Muscle layer of colon (tissue), 2 donors: Measurements from ENCODE around the gene C19orf12.

Source experiments
- H3K27ac ChIP-seq: one replicate; pipeline ENCODE4 v1.7.0; 2013; ENCODE audit warnings: low read depth, mild to moderate bottlenecking, low read length, moderate library complexity
- H3K27me3 ChIP-seq, 2 donors: one replicate each; pipeline ENCODE4 v1.7.0; 2013; ENCODE audit warnings: low read length in 2 of 2, mild to moderate bottlenecking in 2 of 2; ENCODE audit not compliant: insufficient read depth in 2 of 2, control insufficient read depth in 1 of 2
- H3K36me3 ChIP-seq: one replicate; pipeline ENCODE4 v1.7.0; 2013; ENCODE audit warnings: mild to moderate bottlenecking, low read length; ENCODE audit not compliant: insufficient read depth
- H3K4me1 ChIP-seq: one replicate; pipeline ENCODE4 v1.7.0; 2013; ENCODE audit warnings: mild to moderate bottlenecking, low read length; ENCODE audit not compliant: insufficient read depth
- H3K4me3 ChIP-seq, 2 donors: one replicate each; pipeline ENCODE4 v1.7.0; 2013; ENCODE audit warnings: low read length in 2 of 2, low read depth in 1 of 2, mild to moderate bottlenecking in 1 of 2, moderate library complexity in 1 of 2
- H3K9ac ChIP-seq: one replicate; pipeline ENCODE4 v1.7.0; 2013; ENCODE audit warnings: low read length
- H3K9me3 ChIP-seq: one replicate; pipeline ENCODE4 v1.7.0; 2013; ENCODE audit warnings: mild to moderate bottlenecking, low read length
- donor health status: abdominal sarcoma.
- donor health status: Adenocarcinoma of cecum.

The C19orf12 gene

DNA sequence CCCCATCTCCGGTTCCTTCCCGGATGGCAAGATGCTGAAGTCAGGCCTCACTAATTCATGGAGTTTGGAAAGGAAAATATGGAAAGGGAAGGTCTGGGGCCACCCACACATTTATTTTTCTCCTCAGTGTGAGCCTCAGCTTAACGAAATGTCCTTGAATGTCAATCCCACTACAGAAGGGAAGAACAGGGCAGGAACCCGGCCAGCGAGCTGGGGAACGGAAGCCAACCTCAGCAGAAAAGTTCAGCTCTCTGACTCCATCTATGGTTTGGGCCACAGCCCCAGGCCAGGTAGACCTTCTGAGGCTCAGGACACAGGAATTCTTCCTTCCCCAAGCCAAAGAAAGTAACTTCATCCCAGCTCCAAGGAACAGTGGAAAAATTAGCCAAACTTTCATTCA, 8.4 kb downstream of the C19orf12 start:
- H3K4me3 ChIP-seq: no peak overlapping the region
- no peaks in the 10 kb centered on the region for H3K4me1 ChIP-seq
- no peak overlapping the region for H3K9ac ChIP-seq
- H3K36me3 ChIP-seq: peaks cover 40% of the 10 kb centered on the region
- no peaks in the 10 kb centered on the region for H3K9me3 ChIP-seq
- no peaks in the 10 kb centered on the region for H3K27me3 ChIP-seq
- H3K27ac ChIP-seq: no peak overlapping the region

DNA sequence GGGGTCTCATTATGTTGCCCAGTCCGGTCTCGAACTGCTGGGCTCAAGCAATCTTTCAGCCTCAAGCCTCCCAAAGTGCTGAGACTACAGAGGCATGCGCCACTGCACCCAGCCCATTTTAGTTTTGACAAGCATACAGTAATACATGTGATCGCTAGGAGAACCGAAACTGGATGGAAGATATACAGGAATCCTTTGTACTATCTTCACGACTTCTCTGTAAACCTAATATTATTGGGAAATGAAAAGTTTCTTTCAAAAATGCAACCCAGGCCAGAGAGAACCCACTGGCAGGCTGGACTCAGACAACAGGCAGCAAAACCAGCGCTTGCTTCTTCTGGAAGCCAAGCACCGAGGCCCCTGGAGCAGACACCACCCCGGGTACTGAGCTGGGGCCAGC, 9.4 kb downstream of the C19orf12 start:
- Histone ChIP-seq H3K9ac (no peak overlapping the region), H3K36me3 (peaks cover 43% of the 10 kb centered on the region), H3K4me1 (no peaks in the 10 kb centered on the region), H3K4me3 (no peak overlapping the region), H3K9me3 (no peaks in the 10 kb centered on the region), H3K27me3 (no peaks in the 10 kb centered on the region), H3K27ac (no peak overlapping the region)

DNA sequence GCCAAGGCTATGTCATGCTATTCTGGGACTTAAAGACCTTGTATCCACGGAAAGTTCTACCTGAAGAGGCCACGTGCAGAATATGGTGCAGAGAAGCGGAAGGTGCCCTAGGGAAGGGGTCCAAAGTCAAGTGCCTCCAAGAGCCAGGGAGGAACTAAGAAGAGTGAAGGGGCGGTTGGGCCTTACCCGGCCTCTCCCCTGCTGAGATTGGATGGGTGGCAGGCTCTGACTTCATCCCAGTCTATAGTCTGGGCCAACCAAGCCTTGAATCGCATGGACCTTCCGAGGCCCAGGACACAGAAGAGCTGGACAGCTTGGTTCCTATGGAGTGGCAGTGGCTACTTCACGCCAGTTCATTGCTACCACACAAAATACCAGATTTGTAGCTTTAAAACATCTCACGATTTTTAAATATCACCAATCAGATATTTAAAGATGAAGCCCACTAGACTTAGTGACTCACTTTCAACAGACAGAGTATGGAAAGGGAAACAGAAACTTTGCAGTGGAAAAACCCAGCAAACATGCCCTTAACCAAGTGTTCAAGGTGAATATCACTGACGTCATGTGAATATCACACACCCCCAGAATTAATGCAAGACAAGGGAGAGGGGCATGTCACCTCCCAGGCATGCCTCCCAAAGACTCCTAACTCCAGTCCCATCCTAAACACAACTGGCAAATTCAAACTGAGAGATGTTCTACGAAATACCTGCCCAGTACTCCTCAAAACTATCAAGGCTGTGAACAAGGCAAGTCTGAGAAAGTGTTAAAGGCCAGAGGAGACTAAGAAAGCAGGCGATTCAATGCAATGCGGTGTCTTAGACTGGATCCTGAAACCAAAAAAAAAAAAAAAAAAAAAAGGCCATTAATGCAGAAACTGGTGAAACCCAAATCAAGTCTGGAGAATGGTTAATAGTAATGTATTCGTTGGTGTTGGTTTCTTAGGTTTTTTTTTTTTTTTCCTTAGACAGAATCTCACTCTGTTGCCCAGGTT, 10.2 kb downstream of the C19orf12 start:
- Histone ChIP-seq H3K36me3 (peaks cover 43% of the 10 kb centered on the region), H3K27me3 (no peaks in the 10 kb centered on the region), H3K9ac (no peak overlapping the region), H3K4me3 (no peak overlapping the region), H3K4me1 (no peaks in the 10 kb centered on the region), H3K27ac (no peak overlapping the region), H3K9me3 (no peaks in the 10 kb centered on the region)

DNA sequence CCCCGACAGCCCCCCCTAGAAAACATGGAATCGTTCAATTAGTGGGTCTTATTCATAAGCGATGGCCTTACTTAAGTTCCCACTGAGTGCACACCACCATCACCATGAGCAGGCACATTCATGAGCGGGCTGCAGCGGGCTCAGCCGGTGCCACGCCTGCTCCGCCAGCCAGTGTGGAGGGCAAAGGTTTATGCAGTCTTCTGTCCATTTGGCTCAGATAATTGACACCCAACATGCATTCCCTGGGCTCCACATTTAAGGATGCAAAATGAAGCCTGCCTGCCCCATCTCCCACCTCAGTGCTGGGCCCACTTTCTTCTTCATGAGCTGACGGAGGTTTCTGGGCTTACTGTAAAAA, 12.1 kb downstream of the C19orf12 start:
- H3K9me3 ChIP-seq: no peaks in the 10 kb centered on the region
- no peak overlapping the region for H3K4me3 ChIP-seq
- no peaks in the 10 kb centered on the region for H3K27me3 ChIP-seq
- no peaks in the 10 kb centered on the region for H3K4me1 ChIP-seq
- peaks cover 34% of the 10 kb centered on the region for H3K36me3 ChIP-seq
- H3K9ac ChIP-seq: no peak overlapping the region
- H3K27ac ChIP-seq: no peak overlapping the region

DNA sequence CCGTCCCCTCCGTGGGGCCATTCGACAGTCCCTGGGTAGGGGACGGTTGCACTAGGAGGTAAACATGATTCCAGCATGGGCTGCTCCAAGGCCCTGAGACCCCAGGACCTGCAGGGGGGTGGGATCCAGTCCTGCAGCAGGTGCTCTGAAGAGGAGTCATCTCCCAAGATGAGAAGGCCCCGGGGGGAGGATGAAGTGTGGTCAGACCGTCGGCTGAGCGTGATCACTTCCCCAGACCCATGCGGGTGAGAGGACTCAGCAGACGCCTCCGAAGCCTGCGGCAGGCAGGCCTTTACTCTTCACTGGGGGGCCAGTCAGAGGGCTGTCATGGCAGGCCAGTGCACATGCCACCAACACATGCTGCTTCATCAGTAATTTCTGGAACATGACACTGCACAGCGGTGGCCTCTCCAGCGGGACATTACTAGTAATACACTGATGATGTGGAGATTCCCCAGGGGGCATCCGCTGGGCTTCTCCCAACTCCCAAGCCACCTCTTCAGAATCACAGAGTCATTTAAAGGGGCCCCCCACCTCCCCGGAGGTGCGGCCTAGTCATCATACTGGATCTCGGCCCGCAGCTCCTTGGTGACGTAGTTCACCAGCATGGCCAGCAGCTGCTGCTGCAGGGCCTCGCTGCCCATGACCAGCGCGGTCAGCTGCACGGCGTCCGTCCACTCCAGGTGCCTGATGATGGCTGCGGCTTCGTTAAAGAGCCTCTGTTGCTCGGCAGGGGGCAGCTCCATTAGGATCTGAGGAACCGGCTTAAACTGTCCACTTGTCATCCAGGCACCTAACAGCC, 12.7 kb downstream of the C19orf12 start:
- H3K4me3 ChIP-seq: no peak overlapping the region
- H3K36me3 ChIP-seq: peaks cover 32% of the 10 kb centered on the region
- H3K9ac ChIP-seq: no peak overlapping the region
- no peaks in the 10 kb centered on the region for H3K27me3 ChIP-seq
- H3K4me1 ChIP-seq: no peaks in the 10 kb centered on the region
- H3K9me3 ChIP-seq: no peaks in the 10 kb centered on the region
- no peak overlapping the region for H3K27ac ChIP-seq

- no peaks in the 10 kb centered on the region for H3K4me1 ChIP-seq
These were observed 14.6 kb downstream of the C19orf12 start for GRCh38 chr19:29700498-29700897.

DNA sequence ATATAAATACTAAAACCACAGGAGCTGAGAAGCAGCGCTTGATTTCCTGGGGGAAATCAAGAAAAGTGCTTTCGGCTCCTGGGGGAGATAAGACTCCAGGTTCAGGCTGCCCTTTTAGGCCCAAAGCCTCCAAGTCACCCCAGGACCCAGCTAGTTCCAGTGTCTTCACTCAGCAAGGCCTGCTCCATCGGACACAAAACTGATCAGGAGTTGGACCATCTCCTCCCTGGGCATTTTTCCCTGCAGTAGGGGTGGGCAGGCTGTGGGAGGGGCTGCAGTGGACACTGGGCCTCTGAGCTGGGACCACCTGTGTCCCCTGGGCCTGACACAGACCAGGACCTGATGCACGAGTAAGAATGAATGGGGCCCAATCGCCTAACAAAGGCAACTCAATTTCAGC, 15.2 kb downstream of the C19orf12 start:
- Histone ChIP-seq H3K4me1 (peaks cover 2% of the 10 kb centered on the region), H3K36me3 (peaks cover 17% of the 10 kb centered on the region), H3K27ac (no peak overlapping the region), H3K9ac (no peak overlapping the region), H3K4me3 (no peak overlapping the region), H3K9me3 (no peaks in the 10 kb centered on the region), H3K27me3 (no peaks in the 10 kb centered on the region)

More at GRCh38 chr19:29700498-29700897, 14.6 kb downstream of the C19orf12 start:
- H3K27me3 ChIP-seq: no peaks in the 10 kb centered on the region
- H3K9me3 ChIP-seq: no peaks in the 10 kb centered on the region
- no peak overlapping the region for H3K9ac ChIP-seq
- no peak overlapping the region for H3K27ac ChIP-seq
- H3K4me3 ChIP-seq: no peak overlapping the region
- peaks cover 21% of the 10 kb centered on the region for H3K36me3 ChIP-seq

- Histone ChIP-seq H3K27ac (no peak overlapping the region), H3K9me3 (no peaks in the 10 kb centered on the region), H3K4me3 (no peak overlapping the region), H3K36me3 (peaks cover 12% of the 10 kb centered on the region), H3K9ac (no peak overlapping the region), H3K4me1 (peaks cover 13% of the 10 kb centered on the region), H3K27me3 (no peaks in the 10 kb centered on the region)
These were observed 17.4 kb downstream of the C19orf12 start for GRCh38 chr19:29697523-29698261.

DNA sequence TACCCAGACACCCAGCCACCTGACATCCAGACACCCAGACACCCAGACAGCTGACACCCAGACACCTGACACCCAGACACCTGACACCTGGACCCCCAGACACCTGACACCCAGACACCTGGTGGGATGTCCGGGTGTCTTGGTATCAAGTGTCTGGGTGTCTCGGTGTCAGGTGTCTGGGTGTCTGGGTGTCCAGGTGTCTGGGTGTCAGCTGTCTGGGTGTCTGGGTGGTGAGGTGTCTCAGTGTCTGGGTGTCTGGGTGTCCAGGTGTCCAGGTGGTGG, 18.6 kb downstream of the C19orf12 start:
- Histone ChIP-seq H3K36me3 (peaks cover 2% of the 10 kb centered on the region), H3K9me3 (no peaks in the 10 kb centered on the region), H3K27me3 (no peaks in the 10 kb centered on the region), H3K27ac (no peak overlapping the region), H3K4me1 (peaks cover 13% of the 10 kb centered on the region), H3K9ac (no peak overlapping the region), H3K4me3 (no peak overlapping the region)

DNA sequence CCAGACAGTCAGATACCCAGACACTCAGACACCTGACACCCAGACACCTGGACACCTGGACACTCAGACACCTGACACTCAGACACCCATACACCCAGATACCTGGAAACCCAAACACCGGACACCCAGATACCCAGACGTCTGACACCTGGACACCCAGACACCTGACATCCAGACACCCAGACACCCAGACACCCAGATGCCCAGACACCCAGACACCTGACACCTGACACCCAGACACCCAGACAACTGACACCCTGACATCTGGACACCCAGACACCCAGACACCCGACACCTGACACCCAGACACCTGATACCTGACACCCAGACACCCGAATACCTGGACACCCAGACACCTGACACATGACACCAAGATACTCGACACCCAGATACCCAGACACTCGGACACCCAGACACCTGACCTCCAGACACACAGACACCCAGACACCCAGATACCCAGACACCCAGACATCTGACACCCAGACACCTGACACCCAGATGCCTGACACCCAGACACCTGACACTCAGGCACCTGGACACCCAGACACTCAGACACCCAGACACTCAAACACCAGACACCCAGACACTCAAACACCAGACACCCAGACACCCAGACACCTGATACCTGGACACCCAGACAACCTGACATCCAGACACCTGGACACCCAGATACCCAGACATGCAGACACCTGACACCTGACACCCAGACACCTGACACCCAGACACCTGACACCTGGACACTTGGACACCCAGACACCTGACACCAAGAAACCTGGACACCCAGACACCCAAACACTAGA, 19.1 kb downstream of the C19orf12 start:
- Histone ChIP-seq H3K4me1 (peaks cover 13% of the 10 kb centered on the region), H3K9me3 (no peaks in the 10 kb centered on the region), H3K4me3 (no peak overlapping the region), H3K27me3 (no peaks in the 10 kb centered on the region), H3K9ac (no peak overlapping the region), H3K36me3 (no peaks in the 10 kb centered on the region), H3K27ac (no peak overlapping the region)
